Activated naive CD4-positive, alpha-beta T cell treated with anti-CD3 and anti-CD28 coated beads, Interleukin-2, amount 50 U/mL, for 72 hours (primary cell): Measurements from ENCODE around the gene CNPPD1. TPM values are rescaled to one million over a fixed set of nuclear protein-coding genes. Genes with fewer than 3 reads are reported as not detected.

Experiments
- ATAC-seq, 2 donors: fragments of 150-1000 bp; cut with Tn5 transposase; 2 replicates each; pipeline ENCODE4 v1.10.0; 2021; ENCODE audit warnings: mild to moderate bottlenecking in 2 of 2, moderate library complexity in 2 of 2
- DNase-seq, 2 donors: peaks; one replicate each; pipeline ENCODE4 v3.0.0; 2021 to 2022; ENCODE audit warnings: low spot score in 2 of 2
- H3K27ac Mint-ChIP-seq, 2 donors: one replicate each; pipeline ENCODE4 v1.8.0; 2022; ENCODE audit warnings: mild to moderate bottlenecking in 2 of 2, mixed read lengths in 2 of 2
- H3K36me3 Mint-ChIP-seq, 2 donors: one replicate each; pipeline ENCODE4 v1.8.0; 2022; ENCODE audit warnings: mixed read lengths in 2 of 2
- H3K9me3 Mint-ChIP-seq, 2 donors: one replicate each; pipeline ENCODE4 v1.8.0; 2022; ENCODE audit warnings: mixed read lengths in 2 of 2
- total RNA-seq, 2 donors: library from RNA; stranded (reverse); gene quantifications; one replicate each; pipeline ENCODE4 v1.2.3, GENCODE V29; 2022

CNPPD1 gene
- total RNA-seq, 2 donors from 2014 or later = 46.9 to 48.0 TPM

GRCh38 chr2:219197388-219197787 is 20.7 kb upstream of the CNPPD1 start:
- DNase-seq (no peak), ATAC-seq (no peak)
- Mint-ChIP-seq H3K27ac (no peak overlapping the region), H3K36me3 (peaks cover 0 to 7% of the 10 kb centered on the region in 2 donors), H3K9me3 (no peaks in the 10 kb centered on the region)

GRCh38 chr2:219186754-219187456 is 10.2 kb upstream of the CNPPD1 start:
- H3K9me3 Mint-ChIP-seq = no peaks in the 10 kb centered on the region
- H3K27ac Mint-ChIP-seq = peak overlapping the region; percentile 38 to 58
- H3K36me3 Mint-ChIP-seq = peaks cover 5 to 16% of the 10 kb centered on the region in 2 donors
- DNase-seq = peak; percentile 19 to 51
- ATAC-seq = peak; percentile 94 to 96

- Mint-ChIP-seq H3K27ac (no peak overlapping the region), H3K36me3 (peaks cover 13 to 34% of the 10 kb centered on the region in 2 donors), H3K9me3 (no peaks in the 10 kb centered on the region)
- ATAC-seq (no peak), DNase-seq (no peak)
These were observed 7.4 kb upstream of the CNPPD1 start for GRCh38 chr2:219184121-219184520.

GRCh38 chr2:219183151-219183772 is 6.5 kb upstream of the CNPPD1 start:
- Mint-ChIP-seq H3K27ac (peak overlapping the region; percentile 64 to 88), H3K9me3 (no peaks in the 10 kb centered on the region), H3K36me3 (peaks cover 20 to 41% of the 10 kb centered on the region in 2 donors)
- DNase-seq (no peak), ATAC-seq (no peak)

- peak in 1 of 2 donors; percentile 23 for DNase-seq
- Mint-ChIP-seq H3K27ac (peak overlapping the region; percentile 64 to 93), H3K36me3 (peaks cover 23 to 44% of the 10 kb centered on the region in 2 donors), H3K9me3 (no peaks in the 10 kb centered on the region)
- peak in 1 of 2 donors; percentile 21 for ATAC-seq
These were observed 5.8 kb upstream of the CNPPD1 start for GRCh38 chr2:219182331-219183150.

GRCh38 chr2:219181531-219181930 is 4.8 kb upstream of the CNPPD1 start:
- peaks cover 30 to 50% of the 10 kb centered on the region in 2 donors for H3K36me3 Mint-ChIP-seq

GRCh38 chr2:219180961-219181360 is 4.2 kb upstream of the CNPPD1 start:
- ATAC-seq (no peak), DNase-seq (no peak)
- Mint-ChIP-seq H3K27ac (peak overlapping the region; percentile 16 to 93), H3K9me3 (no peaks in the 10 kb centered on the region), H3K36me3 (peaks cover 33 to 48% of the 10 kb centered on the region in 2 donors)

More at GRCh38 chr2:219181531-219181930, 4.8 kb upstream of the CNPPD1 start:
- Mint-ChIP-seq H3K27ac (peak overlapping the region in 1 of 2 donors; percentile 93), H3K9me3 (no peaks in the 10 kb centered on the region)
- DNase-seq (no peak), ATAC-seq (no peak)

GRCh38 chr2:219179601-219180465 is 3.1 kb upstream of the CNPPD1 start:
- ATAC-seq (no peak), DNase-seq (peak in 1 of 2 donors; percentile 42)
- peaks cover 37 to 40% of the 10 kb centered on the region in 2 donors for H3K36me3 Mint-ChIP-seq
- H3K9me3 Mint-ChIP-seq = no peaks in the 10 kb centered on the region
- peak overlapping the region; percentile 91 to 98 for H3K27ac Mint-ChIP-seq

GRCh38 chr2:219178377-219179175 is 1.9 kb upstream of the CNPPD1 start:
- peak; percentile 9 to 19 for ATAC-seq
- peaks cover 47 to 50% of the 10 kb centered on the region in 2 donors for H3K36me3 Mint-ChIP-seq
- peak in 1 of 2 donors; percentile 34 for DNase-seq
- peak overlapping the region; percentile 91 to 98 for H3K27ac Mint-ChIP-seq
- H3K9me3 Mint-ChIP-seq = no peaks in the 10 kb centered on the region

- Mint-ChIP-seq H3K27ac (peak within 1 kb of the TSS; percentile 98), H3K36me3 (peaks cover 43 to 50% of the 10 kb centered on the region in 2 donors), H3K9me3 (no peaks in the 10 kb centered on the region)
- ATAC-seq (peak; percentile 55 to 74), DNase-seq (peak; percentile 71 to 90)
These were observed 1.0 kb upstream of the CNPPD1 start, which contains the start of gene RETREG2 for GRCh38 chr2:219177552-219178376. Gene RETREG2, plus strand, starts transcription at chr2:219178275. Its CDS starts 78 bp downstream, at chr2:219178353.

- DNase-seq (peak in 1 of 2 donors; percentile 26), ATAC-seq (peak; percentile 21 to 26)
- peak overlapping the region; percentile 57 to 98 for H3K27ac Mint-ChIP-seq
- H3K36me3 Mint-ChIP-seq = peaks cover 42% of the 10 kb centered on the region in 2 donors
- no peaks in the 10 kb centered on the region for H3K9me3 Mint-ChIP-seq
These were observed 552 bp downstream of the CNPPD1 start for GRCh38 chr2:219175928-219176817.

- Mint-ChIP-seq H3K27ac (peak overlapping the region; percentile 68 to 98), H3K36me3 (peaks cover 35 to 37% of the 10 kb centered on the region in 2 donors), H3K9me3 (no peaks in the 10 kb centered on the region)
- DNase-seq (no peak), ATAC-seq (no peak)
These were observed 1.2 kb downstream of the CNPPD1 start for GRCh38 chr2:219175486-219175885.

GRCh38 chr2:219174801-219175200 is 1.9 kb downstream of the CNPPD1 start:
- ATAC-seq (no peak), DNase-seq (peak in 1 of 2 donors; percentile 44)
- H3K9me3 Mint-ChIP-seq = no peaks in the 10 kb centered on the region
- peaks cover 33 to 36% of the 10 kb centered on the region in 2 donors for H3K36me3 Mint-ChIP-seq
- H3K27ac Mint-ChIP-seq = peak overlapping the region; percentile 68
